HG03196 (cell line): ENCODE data around the gene CNNM2.
"Not testable (repeated sequence)": the region's sequence is repeated elsewhere in the genome, so short reads cannot be mapped to it uniquely, and the experiment has no call there.

Experiments
- ATAC-seq: cut with Tn5 transposase; IDR thresholded peaks from one replicate; pipeline ENCODE4 v1.9.1; 2021; ENCODE audit not compliant: unreplicated experiment

CNNM2 gene

DNA sequence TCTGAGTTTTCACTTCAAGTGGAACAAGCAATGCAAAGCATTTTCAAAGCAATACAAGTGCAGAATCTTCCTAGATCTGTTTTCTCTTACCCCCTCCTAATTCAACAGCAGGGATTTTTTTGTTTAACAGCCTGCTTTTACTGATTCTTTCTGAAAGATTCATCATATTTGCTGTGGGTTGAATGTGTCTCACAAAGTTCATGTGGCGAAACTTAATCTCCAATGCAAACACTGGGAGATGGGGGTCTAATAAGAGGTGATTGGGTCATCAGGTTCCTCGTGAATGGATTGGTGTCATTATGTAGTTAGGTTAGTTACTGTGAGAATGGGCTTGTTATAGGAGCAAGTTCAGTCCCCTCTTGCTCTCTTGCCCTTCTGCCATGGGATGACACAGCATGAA lies 107.6 kb downstream of the CNNM2 start:
- no peak for ATAC-seq

DNA sequence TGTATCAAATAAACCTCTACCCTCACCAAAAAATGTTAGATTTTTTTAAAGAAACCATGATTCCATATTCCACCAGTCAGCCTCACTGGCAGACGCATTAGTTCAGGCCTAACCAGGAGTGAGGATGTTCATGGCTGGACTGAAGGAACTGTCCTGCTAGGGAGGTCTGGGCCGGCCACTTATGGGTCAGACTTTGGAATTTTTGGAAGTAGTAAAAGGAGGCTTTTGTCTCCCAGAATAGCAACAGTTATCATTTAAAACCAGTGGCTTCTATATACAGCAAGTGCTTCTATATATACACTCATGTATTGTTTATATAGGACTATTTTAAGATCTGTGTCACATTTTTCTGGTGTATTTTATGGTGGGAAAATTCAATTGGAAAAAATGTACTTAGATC lies 120.5 kb downstream of the CNNM2 start:
- ATAC-seq, result no peak

DNA sequence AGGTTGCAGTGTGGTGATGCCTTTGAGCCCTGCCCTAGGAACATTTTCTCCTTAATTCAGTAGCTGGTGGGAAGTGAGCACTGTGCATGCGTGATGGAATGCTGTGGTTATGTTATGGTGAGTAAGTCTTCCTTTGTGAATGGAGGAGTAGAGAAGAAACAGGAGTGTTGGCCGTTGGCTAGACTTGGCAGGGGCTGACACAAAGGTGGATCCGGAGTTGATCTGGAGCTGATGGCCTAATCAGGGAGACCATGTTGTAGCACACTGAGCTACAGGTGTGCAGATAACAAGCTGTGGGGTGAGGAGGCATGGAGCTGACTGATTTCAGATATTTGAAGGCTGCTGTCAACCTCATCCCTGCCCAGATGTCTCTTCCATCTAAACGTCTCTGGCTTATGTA lies 122.3 kb downstream of the CNNM2 start:
- no peak for ATAC-seq

DNA sequence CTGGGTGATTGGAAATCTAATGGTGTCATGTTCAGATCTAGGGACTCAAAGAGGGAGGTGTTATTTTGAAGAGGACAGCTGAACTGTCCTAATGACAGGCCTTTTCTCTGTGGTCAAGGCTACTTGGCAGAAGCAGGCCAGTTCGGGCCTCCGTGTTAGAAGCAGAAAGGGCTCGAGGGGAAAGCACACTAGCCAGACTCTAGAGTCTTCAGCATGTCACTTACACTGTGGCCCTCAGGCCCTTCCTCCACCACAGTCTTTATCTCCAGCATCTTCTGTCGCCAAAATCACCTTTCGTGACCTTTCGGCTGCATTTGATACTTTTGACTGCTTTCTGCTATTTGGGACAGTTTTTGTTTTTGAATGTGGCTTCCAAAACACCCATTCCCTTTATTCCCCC lies 123.3 kb downstream of the CNNM2 start:
- ATAC-seq, result no peak

DNA sequence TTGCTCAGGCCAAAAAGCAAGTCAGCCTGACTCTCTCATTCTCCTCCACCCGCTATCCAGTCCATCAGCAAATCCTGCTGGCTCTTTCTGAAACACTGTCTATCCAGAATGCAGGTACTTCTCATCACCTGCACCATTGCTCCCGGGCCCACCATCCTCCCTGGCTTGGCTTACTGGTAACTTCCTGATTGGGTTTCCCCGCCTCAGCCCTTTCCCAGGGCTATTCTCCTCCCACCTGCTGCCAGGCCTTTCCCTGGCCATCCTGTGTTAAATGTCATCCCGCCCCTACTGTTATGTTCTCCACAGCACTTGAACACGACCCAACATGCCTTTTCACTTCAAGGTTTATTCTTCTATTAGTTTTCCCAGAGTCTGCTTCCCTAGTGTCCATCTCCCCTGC lies 124.0 kb downstream of the CNNM2 start:
- ATAC-seq, result no peak

DNA sequence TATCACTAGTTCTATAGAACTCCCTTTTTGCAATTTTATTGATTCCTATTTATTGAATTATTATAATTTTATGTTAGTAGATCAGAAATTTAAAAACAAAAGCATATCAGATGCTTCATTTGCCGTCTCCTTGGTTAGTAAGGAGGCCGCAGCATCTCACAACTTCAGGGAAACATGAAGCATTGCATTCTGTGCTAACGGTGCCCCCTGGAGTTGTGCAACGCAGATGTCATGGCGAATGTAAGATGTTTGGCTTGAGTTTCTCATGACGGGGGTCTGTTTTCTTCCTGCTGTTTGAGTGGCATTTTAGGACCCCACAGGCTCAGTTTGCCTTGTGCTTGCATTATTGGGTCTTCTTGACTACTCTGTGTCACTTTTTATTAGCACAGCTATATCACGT lies 124.8 kb downstream of the CNNM2 start:
- no peak for ATAC-seq

DNA sequence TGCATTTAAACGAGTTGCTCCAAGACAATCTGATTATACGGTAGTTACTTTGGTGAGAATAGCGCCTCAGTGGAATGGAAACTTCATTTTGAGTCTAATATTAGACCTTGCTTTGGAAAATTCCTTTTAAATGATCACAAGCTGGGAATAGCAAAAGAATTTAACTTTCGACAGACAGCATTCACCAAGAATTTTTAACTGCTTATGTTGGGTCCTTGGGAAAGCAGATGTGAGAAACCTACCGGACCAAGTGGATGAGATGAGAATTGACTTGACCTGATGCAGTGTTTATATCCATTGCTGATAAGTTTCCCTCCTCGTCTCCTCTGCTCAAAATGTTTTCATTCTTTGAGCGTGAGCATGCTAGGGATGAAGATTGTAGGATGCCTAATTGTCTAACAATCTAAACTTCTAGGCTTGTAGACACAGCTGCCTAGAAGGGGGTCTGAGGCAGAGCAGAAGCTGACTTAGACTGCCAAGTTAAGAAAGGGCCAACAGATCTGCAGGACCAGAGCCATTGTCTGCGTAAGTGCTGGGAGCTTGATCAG lies 126.9 kb downstream of the CNNM2 start:
- ATAC-seq, result no peak

DNA sequence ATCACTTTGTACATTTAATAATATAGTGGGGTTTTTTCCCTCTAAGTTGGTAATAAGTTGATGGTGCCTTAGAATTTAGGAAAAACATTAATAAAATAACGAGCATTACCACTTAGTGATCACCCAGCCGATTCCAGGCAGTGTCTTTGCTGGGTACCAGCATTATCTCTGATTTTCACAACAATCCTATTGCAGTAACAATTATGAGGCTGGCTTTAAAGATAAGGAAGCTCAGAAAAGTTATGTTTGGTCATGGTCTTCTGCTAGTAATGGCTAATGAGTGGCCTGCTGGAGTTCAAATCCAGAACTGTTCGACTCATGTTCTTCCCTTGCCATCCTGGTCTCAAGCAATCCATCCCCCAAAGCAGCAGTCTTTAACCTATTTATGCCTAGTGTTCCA lies 127.9 kb downstream of the CNNM2 start:
- ATAC-seq, result no peak

DNA sequence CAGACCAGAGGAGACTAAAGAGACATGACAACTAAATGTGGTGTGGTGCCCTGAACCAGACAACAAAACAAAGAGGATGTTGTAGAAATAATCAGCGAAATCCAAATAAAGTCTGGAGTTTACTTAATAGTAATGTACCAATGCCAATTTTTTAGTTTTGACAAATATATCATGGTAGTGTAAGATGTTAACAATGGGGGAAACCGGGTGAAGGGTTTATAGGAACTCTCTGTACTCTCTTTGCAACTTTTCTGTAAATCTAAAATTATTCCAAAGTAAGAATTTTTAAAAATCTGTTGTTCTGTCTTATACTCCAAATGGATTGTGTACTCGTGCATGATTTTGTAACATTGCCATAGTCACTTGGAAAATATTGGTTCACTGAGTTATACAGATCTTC lies 129.3 kb downstream of the CNNM2 start:
- no peak for ATAC-seq

DNA sequence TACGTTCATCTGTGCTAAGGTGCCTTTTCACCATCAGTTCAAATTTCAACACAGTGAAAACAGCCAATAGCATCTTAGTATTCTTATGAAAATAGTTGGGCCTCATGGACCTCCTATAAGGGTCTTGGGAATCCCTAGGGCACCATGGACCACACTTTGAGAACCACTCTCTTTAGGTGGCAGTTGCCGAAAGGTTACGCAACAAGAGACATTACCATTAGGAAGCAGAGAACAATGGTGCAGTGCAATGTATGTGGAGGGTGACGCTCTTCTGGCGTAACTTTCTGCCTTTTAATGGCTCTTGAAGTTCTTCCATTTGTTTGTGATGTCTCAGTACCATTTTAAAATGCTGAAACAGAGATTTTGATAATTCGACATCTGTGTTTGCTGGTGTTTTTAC lies 131.1 kb downstream of the CNNM2 start:
- no peak for ATAC-seq

DNA sequence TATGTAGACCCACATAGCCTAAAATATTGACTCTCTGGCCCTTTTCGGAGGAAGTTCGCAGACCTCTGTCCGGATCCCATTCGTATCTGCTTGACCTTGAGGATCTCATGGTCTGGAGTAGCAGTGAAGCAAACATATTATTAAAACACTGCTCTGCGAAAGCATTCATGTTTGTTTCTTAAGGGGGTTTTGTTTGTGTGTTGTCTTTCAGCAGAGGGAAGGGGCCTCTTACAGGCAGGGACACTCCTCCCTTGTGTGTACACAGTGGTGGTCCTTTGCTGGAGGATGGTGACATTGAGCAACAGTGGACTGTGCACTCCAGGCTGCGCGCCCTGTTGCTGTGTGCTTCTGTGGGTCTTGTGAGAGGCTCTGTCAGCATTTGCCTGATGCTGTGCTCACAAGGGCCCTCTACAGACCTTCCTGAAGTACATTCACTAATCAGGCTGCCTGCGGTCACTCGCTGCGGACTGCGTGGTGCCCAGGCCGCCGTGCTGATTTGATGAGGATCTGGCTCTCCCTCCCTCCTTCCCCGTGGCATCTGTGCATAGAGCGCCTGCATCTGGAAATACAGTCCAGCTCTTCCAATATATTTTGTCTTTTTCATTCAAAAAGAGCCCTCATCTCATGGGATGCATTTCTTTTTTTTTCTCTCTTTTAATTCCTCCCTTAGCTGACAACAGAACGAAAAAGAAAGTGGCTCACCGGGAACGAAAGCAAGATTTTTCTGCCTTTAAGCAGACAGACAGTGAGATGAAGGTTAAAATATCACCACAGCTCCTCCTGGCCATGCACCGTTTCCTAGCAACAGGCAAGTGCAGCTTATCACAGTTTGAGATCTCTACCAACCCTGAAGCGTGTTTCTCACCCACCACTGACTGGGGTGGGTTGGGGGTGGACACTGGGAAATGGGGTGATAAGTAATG lies 135.8 kb downstream of the CNNM2 start:
- peak; percentile 74 for ATAC-seq

DNA sequence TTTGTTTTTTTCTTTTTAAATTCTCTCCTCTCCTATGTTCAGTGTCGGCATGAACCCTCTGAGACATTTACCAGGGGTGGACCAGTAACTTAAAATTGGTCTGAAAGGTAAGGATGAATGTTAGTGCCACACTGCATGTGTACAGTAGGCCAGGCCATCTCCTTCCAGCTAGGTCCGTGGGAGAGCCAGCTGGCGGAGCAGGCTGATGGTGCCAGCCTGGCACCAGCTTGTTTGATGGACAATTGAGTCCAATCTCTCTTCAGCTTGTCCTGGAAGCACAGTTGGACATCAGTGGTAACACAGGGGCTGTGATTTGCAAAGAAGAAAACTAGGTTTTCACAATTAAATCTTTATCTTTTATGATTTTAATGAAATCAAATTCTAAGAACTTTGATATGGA lies 136.5 kb downstream of the CNNM2 start:
- ATAC-seq, result peak; percentile 17

DNA sequence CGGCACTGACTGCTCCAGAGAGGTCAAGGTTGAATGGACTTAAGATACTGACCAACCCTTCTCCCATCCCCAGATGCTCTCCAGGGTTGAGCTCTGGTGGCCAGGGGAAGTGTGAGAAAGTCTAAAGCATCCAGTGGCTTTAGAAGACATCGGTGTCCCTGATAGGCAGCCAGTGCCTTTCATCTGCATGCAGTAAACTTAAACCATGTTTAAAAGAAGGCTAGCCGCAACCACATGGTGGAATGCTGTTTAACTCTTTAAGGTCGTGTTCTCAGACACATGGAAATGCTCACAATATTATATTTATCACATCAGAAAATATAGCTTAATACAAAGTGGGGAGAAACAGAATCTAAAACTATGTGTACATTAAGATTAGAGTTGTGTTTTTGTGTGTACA lies 137.0 kb downstream of the CNNM2 start:
- no peak for ATAC-seq

DNA sequence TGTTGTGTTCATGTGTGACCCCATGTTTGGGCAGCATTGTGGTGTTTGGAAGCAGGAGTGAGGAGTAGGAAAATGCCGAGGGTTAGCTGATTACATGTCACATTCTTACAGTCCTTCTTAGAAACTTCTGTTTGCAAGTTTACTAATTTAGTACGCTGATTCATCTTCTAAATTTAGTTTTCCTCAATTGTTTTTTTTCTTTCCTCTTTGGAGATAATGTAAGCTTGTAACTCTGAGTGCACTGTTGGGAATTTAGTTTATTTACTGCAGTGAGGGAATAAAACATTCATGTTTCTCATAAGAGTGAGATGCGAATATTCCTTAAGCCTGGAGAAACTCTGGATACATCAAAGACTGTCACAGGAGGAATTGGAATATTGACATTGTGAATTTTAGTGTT lies 139.9 kb downstream of the CNNM2 start:
- ATAC-seq, result no peak

DNA sequence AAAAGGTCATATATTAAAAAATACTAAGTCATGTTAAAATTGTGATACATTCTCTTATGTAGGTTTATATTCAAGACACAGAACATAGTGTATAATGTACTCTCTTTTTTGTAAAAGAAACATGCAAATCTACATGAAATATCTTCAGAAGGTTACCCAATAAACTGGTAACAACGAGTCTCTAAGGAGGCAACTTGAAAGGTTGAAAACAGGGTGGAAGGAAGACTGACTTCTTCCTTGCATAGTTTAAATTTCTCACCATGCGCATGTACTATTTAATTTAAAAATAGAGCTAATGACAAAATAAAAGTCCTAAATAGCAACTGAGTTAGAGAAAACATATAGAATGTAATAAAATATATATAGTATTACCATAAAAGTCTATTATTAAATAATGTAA lies 142.5 kb downstream of the CNNM2 start:
- ATAC-seq, result no peak

DNA sequence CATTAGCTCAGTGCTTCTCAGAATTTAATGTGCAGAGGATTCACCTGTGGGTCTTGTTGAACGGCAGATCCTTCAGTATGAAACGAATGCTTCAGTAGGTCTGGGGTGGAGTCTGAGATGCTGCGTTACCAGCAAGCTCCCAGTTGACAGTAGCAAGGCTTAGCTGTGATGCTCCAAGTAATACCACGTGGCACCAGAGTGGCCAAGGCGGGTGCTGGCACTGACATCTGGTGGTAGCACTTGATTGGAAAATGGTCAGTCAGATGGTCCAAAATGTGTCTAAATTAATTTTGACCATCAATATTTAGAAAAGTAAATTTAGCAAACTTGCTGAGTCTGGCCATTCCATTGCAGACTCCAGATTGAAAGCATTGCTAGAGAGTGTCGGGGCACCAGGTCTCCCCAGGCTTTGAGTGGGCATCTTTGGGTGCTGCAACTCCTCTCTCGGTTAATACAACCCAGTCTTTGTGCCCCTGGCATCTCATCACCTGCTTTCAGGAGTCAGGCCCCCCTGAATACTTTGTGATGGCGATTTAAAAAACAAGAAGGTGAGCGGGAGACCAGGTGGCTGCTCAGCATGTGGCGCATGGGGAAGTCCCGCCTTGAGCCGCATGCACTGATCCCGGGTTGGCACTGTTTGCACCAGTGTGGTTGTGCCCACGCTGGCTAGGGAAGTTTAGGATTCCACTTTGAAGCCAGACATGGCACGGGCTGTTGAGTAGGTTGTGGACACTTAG lies 144.9 kb downstream of the CNNM2 start:
- no peak for ATAC-seq

DNA sequence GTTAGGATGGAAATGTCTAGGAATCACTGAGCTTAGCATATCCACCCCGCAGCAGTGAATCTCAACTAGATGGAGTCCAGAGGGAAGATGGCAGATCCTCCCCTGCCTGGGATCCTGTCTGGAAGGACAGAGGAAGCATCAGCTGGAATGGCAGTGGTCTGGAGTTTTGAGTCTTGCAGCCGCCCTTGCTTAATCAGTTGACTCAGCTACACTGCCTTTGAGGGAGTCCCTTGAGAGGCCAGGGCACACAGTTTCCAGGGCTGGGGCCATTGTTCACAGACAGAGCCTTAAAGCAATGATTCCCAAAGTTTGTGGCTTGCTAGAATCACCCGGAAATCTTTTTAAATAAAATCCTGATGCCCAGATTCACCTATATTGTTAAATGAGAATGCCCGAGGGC lies 146.9 kb downstream of the CNNM2 start:
- no peak for ATAC-seq

DNA sequence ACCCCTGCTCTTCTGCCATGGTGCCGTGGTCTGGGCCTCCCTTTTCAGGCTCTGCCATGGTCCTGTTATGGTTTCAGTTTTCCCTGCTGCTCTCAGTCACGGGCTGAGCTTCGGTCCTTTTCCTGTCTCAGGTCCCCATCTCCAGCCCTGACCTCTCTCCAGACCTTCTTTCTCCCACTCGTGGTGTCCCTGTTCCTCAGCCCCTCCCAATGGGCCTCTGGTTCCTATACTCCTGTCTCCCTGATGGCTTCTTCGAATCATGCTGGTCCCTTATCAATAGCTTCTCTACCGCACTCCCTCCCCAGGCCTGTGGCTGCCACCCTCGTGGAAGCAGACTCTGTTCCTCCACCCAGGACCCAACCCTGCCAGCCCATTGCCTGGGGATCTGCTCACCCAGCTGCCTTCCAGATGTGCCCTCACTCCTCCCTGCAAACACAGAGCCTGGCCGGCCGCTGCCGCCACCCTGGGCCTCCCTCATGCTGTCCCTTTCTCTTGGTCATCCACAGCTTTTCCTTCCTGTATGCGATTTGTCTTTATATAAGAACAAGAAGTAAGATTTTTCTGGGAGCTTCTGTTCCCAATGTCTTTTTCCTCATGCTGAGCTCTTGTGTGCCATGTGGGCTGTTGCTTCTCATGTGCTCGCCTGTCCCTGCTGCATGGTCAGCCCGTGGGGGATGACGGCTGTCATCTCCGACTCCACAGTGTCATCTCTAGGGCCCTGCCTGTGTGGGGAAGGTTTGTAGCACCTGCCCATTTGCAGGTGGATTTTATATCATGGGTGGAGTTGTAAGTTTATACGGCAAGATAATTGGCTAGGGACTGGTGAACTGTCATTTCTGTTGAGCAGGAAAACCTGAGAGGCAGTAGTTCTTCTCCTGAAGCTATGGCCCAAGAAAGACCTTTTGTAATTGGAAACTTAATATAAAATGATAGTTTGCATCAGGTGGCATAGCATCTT lies 148.3 kb downstream of the CNNM2 start:
- no peak for ATAC-seq

DNA sequence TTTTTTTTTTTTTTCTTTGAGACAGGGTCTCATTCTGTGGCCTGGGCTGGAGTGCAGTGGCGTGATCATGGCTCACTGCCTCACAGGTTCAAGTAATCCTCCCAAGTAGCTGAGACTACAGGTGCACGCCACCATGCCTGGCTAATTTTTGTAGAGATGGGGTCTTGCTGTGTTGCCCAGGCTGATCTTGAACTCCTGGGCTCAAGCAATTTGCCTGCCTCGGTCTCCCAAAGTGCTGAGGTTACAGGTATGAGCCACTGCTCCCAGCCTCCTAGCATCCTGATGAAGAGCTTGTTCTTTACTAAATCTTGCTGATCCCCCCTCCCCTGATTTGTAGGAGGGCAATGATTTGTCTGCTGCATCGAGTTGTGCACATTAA lies 149.0 kb downstream of the CNNM2 start:
- not testable (repeated sequence) for ATAC-seq

DNA sequence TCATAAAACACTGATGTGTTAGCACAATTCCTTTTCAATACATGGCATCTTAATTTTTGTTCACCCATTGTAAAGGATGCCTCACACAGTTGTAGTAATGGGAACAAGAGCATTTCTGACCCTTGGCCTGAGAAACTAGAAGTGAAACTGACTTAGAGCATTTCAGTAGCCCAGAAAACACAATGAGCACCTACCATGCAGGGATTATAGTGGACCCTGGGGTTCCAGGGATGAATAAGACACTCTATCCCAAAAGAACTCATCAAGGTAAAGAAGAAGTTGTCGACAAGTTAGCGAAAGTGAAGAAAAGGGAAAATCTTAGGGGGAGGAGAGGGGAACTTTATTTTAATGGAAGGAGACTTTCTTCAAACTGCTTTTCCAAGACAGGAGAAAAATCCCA lies 149.4 kb downstream of the CNNM2 start:
- no peak for ATAC-seq

DNA sequence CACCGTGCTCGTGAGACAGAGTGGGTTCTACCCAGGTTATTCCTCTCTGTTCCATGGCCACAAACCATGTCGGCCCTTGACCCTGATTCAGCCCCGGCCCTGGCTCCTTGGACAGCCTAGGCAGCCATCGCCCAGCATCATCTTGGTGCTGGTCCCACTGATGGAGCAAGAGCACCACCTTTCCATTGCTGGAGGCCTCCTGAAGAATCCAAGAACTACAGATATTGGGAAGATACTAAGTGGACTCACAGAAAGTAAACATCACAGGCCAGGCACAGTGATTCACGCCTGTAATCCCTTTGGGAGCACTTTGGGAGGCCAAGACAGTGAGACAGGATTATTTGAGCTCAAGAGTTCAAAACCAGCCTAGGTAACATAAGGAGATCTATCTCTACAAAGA lies 149.9 kb downstream of the CNNM2 start:
- no peak for ATAC-seq
